ENCODE data around the gene CD52. TPM values are rescaled to one million over a fixed set of nuclear protein-coding genes. Genes with fewer than 3 reads are reported as not detected.

Gene CD52
- total RNA-seq, 2 experiments from 2014 or later, result 324 to 344 TPM

GRCh38 chr1:26349877-26350244 is 32.1 kb downstream of the CD52 start:
- DNase-seq (no peak), ATAC-seq (no peak)
- Mint-ChIP-seq H3K27ac (no peak overlapping the region), H3K4me3 (no peak overlapping the region), H3K4me1 (ENCODE audit: low read depth) (no peaks in the 10 kb centered on the region), H3K27me3 (no peaks in the 10 kb centered on the region), H3K9me3 (no peaks in the 10 kb centered on the region), H3K36me3 (ENCODE audit: low read depth) (no peaks in the 10 kb centered on the region)
- POLR2A ChIA-PET, result no interaction called here
- CTCF ChIA-PET, result interaction anchor here (2.3 kb wide), 1 partner anchor 14 kb away, joined by 6 read pairs; no protein-coding TSS in a partner anchor
- intact Hi-C loops (cut with micrococcal nuclease), result no loop called here
- TF ChIP-seq, protein P1, sequence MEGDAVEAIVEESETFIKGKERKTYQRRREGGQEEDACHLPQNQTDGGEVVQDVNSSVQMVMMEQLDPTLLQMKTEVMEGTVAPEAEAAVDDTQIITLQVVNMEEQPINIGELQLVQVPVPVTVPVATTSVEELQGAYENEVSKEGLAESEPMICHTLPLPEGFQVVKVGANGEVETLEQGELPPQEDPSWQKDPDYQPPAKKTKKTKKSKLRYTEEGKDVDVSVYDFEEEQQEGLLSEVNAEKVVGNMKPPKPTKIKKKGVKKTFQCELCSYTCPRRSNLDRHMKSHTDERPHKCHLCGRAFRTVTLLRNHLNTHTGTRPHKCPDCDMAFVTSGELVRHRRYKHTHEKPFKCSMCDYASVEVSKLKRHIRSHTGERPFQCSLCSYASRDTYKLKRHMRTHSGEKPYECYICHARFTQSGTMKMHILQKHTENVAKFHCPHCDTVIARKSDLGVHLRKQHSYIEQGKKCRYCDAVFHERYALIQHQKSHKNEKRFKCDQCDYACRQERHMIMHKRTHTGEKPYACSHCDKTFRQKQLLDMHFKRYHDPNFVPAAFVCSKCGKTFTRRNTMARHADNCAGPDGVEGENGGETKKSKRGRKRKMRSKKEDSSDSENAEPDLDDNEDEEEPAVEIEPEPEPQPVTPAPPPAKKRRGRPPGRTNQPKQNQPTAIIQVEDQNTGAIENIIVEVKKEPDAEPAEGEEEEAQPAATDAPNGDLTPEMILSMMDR (IDR thresholded peaks at IDR 0.05), result no peak

- ATAC-seq, result no peak
- no peaks in the 10 kb centered on the region for H3K9me3 Mint-ChIP-seq
- H3K27me3 Mint-ChIP-seq, result no peaks in the 10 kb centered on the region
- intact Hi-C loops (cut with micrococcal nuclease), result no loop called here
- TF ChIP-seq, protein P1 (IDR thresholded peaks at IDR 0.05), result no peak
- ChIA-PET POLR2A (no interaction called here), CTCF (interaction anchor here (1.3 to 2.3 kb wide), 2 partner anchors 12 to 13 kb away, joined by 3 to 6 read pairs; no protein-coding TSS in a partner anchor)
- no peak for DNase-seq
- H3K27ac Mint-ChIP-seq, result no peak overlapping the region
- H3K4me3 Mint-ChIP-seq, result no peak overlapping the region
- no peaks in the 10 kb centered on the region for H3K4me1 Mint-ChIP-seq (ENCODE audit: low read depth)
- H3K36me3 Mint-ChIP-seq (ENCODE audit: low read depth), result no peaks in the 10 kb centered on the region
Measured at GRCh38 chr1:26350343-26350700, 32.6 kb downstream of the CD52 start.

GRCh38 chr1:26350701-26351589 is 33.2 kb downstream of the CD52 start:
- no peak for ATAC-seq
- POLR2A ChIA-PET, result no interaction called here
- Mint-ChIP-seq H3K36me3 (ENCODE audit: low read depth) (no peaks in the 10 kb centered on the region), H3K27me3 (no peaks in the 10 kb centered on the region), H3K27ac (no peak overlapping the region), H3K4me1 (ENCODE audit: low read depth) (no peaks in the 10 kb centered on the region), H3K9me3 (no peaks in the 10 kb centered on the region), H3K4me3 (no peak overlapping the region)
- intact Hi-C loops (cut with micrococcal nuclease), result no loop called here
- CTCF ChIA-PET, result interaction anchor here (1.3 to 2.3 kb wide), 2 partner anchors 11 to 13 kb away, joined by 3 to 6 read pairs; no protein-coding TSS in a partner anchor
- TF ChIP-seq, protein P1 (IDR thresholded peaks at IDR 0.05), result no peak
- DNase-seq, result no peak

GRCh38 chr1:26351590-26352337 is 34.0 kb downstream of the CD52 start:
- POLR2A ChIA-PET, result interaction anchor here (0.6 to 0.7 kb wide), 2 partner anchors 14 to 19 kb away, joined by 3 read pairs; no protein-coding TSS in a partner anchor
- no peak overlapping the region for H3K4me3 Mint-ChIP-seq
- H3K36me3 Mint-ChIP-seq (ENCODE audit: low read depth), result no peaks in the 10 kb centered on the region
- H3K9me3 Mint-ChIP-seq, result no peaks in the 10 kb centered on the region
- CTCF ChIA-PET, result interaction anchor here (1.0 to 2.3 kb wide), 4 partner anchors 10 to 13 kb away, joined by 3 to 7 read pairs (median 4); no protein-coding TSS in a partner anchor
- DNase-seq (no peak), ATAC-seq (no peak)
- no peaks in the 10 kb centered on the region for H3K27me3 Mint-ChIP-seq
- no peaks in the 10 kb centered on the region for H3K4me1 Mint-ChIP-seq (ENCODE audit: low read depth)
- TF ChIP-seq, protein P1 (IDR thresholded peaks at IDR 0.05), result no peak
- H3K27ac Mint-ChIP-seq, result no peak overlapping the region
- intact Hi-C loops (cut with micrococcal nuclease), result no loop called here
